ENCODE data around the gene SPRYD3. TPM values are rescaled to one million over a fixed set of nuclear protein-coding genes. Genes with fewer than 3 reads are reported as not detected.

SPRYD3 gene
- total RNA-seq, 1 experiment from 2014 or later, result 18.5 TPM

GRCh38 chr12:53064613-53065436 is 14.4 kb downstream of the SPRYD3 start:
- Histone ChIP-seq H3K9ac (ENCODE audit: low read length) (no peak overlapping the region), H3K79me2 (ENCODE audit: low read length) (no peaks in the 10 kb centered on the region), H3K4me1 (ENCODE audit: insufficient read depth, low read length) (peaks cover 32% of the 10 kb centered on the region), H3F3A (ENCODE audit: low read length, unreplicated experiment) (no peaks in the 10 kb centered on the region), H4K20me1 (ENCODE audit: low read length) (no peaks in the 10 kb centered on the region), H3K4me2 (ENCODE audit: low read length) (no peak overlapping the region), H3K27ac (ENCODE audit: low read length) (no peak overlapping the region), H3K9me2 (replicated peaks; ENCODE audit: low read length) (no peaks in the 10 kb centered on the region), H2AFZ (ENCODE audit: low read length) (no peak overlapping the region), H3K27me3 (ENCODE audit: low read length) (no peaks in the 10 kb centered on the region), H3K4me3 (ENCODE audit: low read length) (no peak overlapping the region), H3K36me3 (ENCODE audit: low read depth, low read length) (peaks cover 4% of the 10 kb centered on the region; the same call in 1 of the 2 replicates), H3K9me3 (ENCODE audit: low read length) (no peaks in the 10 kb centered on the region)
- BruUV-seq (replicated peaks), result no TSS peak
- intact Hi-C loops (cut with micrococcal nuclease), result loop anchor here (10.0 kb wide), 1 partner anchor 110 kb away; no protein-coding TSS in a partner anchor
- POLR2A ChIA-PET (ENCODE audit: unreplicated experiment), result interaction anchor here (1.8 kb wide), 1 partner anchor 14 kb away, joined by 5 read pairs; the partner anchor contains the start of gene SPRYD3
- TF ChIP-seq EZH2 (IDR thresholded peaks at IDR 0.05; ENCODE audit: low read length, unreplicated experiment) (no peak), EZH2phosphoT487 (IDR thresholded peaks at IDR 0.05; ENCODE audit: borderline replicate concordance, low read length) (no peak)
- TF ChIP-seq, protein P1, sequence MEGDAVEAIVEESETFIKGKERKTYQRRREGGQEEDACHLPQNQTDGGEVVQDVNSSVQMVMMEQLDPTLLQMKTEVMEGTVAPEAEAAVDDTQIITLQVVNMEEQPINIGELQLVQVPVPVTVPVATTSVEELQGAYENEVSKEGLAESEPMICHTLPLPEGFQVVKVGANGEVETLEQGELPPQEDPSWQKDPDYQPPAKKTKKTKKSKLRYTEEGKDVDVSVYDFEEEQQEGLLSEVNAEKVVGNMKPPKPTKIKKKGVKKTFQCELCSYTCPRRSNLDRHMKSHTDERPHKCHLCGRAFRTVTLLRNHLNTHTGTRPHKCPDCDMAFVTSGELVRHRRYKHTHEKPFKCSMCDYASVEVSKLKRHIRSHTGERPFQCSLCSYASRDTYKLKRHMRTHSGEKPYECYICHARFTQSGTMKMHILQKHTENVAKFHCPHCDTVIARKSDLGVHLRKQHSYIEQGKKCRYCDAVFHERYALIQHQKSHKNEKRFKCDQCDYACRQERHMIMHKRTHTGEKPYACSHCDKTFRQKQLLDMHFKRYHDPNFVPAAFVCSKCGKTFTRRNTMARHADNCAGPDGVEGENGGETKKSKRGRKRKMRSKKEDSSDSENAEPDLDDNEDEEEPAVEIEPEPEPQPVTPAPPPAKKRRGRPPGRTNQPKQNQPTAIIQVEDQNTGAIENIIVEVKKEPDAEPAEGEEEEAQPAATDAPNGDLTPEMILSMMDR (conservative IDR thresholded peaks at IDR 0.05; ENCODE audit: low read depth, low read length), result no peak
- DNase-seq (no peak), ATAC-seq (no peak)
- CTCF ChIA-PET, result interaction anchor here (0.8 to 2.1 kb wide), 6 partner anchors 11 to 94 kb away, joined by 3 to 37 read pairs (median 8); partner anchors contain the start of genes SOAT2 and SPRYD3

GRCh38 chr12:53063708-53064612 is 15.2 kb downstream of the SPRYD3 start:
- Histone ChIP-seq H3K27me3 (ENCODE audit: low read length) (no peaks in the 10 kb centered on the region), H3K9ac (ENCODE audit: low read length) (no peak overlapping the region), H2AFZ (ENCODE audit: low read length) (no peak overlapping the region), H3K9me2 (replicated peaks; ENCODE audit: low read length) (no peaks in the 10 kb centered on the region), H3F3A (ENCODE audit: low read length, unreplicated experiment) (no peaks in the 10 kb centered on the region), H3K4me3 (ENCODE audit: low read length) (no peak overlapping the region), H3K36me3 (ENCODE audit: low read depth, low read length) (peaks cover 4% of the 10 kb centered on the region; the same call in 1 of the 2 replicates), H3K4me1 (ENCODE audit: insufficient read depth, low read length) (peaks cover 32% of the 10 kb centered on the region), H4K20me1 (ENCODE audit: low read length) (no peaks in the 10 kb centered on the region), H3K79me2 (ENCODE audit: low read length) (no peaks in the 10 kb centered on the region), H3K27ac (ENCODE audit: low read length) (no peak overlapping the region), H3K9me3 (ENCODE audit: low read length) (no peaks in the 10 kb centered on the region), H3K4me2 (ENCODE audit: low read length) (no peak overlapping the region)
- POLR2A ChIA-PET (ENCODE audit: unreplicated experiment), result interaction anchor here (1.8 kb wide), 1 partner anchor 15 kb away, joined by 5 read pairs; the partner anchor contains the start of gene SPRYD3
- TF ChIP-seq EZH2phosphoT487 (IDR thresholded peaks at IDR 0.05; ENCODE audit: borderline replicate concordance, low read length), result no peak
- TF ChIP-seq, protein P1 (conservative IDR thresholded peaks at IDR 0.05; ENCODE audit: low read depth, low read length), result no peak
- DNase-seq (no peak), ATAC-seq (peak; percentile 44)
- TSS peak; percentile 17 for BruUV-seq (replicated peaks)
- intact Hi-C loops (cut with micrococcal nuclease), result loop anchor here (10.0 kb wide), 1 partner anchor 111 kb away; no protein-coding TSS in a partner anchor
- CTCF ChIA-PET, result interaction anchor here (0.6 kb wide), 1 partner anchor 35 kb away, joined by 3 read pairs; no protein-coding TSS in a partner anchor

Data from PC-3 (cell line).